ENCODE measurements around the gene KCNJ12. TPM values are rescaled to one million over a fixed set of nuclear protein-coding genes. Genes with fewer than 3 reads are reported as not detected.

KCNJ12 gene
- total RNA-seq, 2 donors from 2014 or later, result 0.82 to 2.2 TPM

GRCh38 chr17:21354796-21355385, 21.3 kb upstream of the KCNJ12 start:
- no peak for DNase-seq
- TF ChIP-seq CTCF (IDR thresholded peaks at IDR 0.05), result no peak
- no peaks in the 10 kb centered on the region for H3K27me3 ChIP-seq
- H3K27ac ChIP-seq, result no peak overlapping the region
- H3K36me3 ChIP-seq, result no peaks in the 10 kb centered on the region
- intact Hi-C loops (cut with DNase I), result no loop called here
- no peaks in the 10 kb centered on the region for H3K4me1 ChIP-seq
- H3K9ac ChIP-seq (ENCODE audit: low read depth in 2 of 2, low read length in 2 of 2), result no peak overlapping the region
- H3K9me3 ChIP-seq, result no peaks in the 10 kb centered on the region
- H3K4me3 ChIP-seq, result no peak overlapping the region

DNA sequence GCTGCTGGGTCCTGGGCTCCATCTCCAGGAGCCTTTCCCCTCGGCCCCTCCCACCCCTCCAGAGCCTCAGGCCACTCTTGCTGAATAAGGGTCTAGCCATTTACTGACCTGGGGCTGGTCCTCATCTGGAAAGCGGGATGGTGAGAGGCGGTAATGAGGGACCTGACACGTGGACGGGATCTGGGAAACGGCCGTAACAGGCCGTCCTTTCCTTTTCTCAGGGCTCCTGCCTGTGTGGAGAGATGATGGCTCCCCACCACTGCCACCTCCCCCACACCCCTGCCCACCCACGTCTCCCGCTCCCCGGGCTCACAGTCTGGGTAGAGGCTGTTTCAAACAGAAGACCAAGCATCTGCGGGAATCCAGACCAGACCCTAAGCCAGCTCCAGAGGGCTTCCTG, 20.6 kb upstream of the KCNJ12 start:
- no peaks in the 10 kb centered on the region for H3K36me3 ChIP-seq
- H3K4me3 ChIP-seq, result no peak overlapping the region
- H3K4me1 ChIP-seq, result no peaks in the 10 kb centered on the region
- H3K27ac ChIP-seq, result no peak overlapping the region
- no peak for DNase-seq
- H3K9me3 ChIP-seq, result no peaks in the 10 kb centered on the region
- intact Hi-C loops (cut with DNase I), result no loop called here
- no peak for TF ChIP-seq CTCF (IDR thresholded peaks at IDR 0.05)
- no peaks in the 10 kb centered on the region for H3K27me3 ChIP-seq
- H3K9ac ChIP-seq (ENCODE audit: low read depth in 2 of 2, low read length in 2 of 2), result no peak overlapping the region

DNA sequence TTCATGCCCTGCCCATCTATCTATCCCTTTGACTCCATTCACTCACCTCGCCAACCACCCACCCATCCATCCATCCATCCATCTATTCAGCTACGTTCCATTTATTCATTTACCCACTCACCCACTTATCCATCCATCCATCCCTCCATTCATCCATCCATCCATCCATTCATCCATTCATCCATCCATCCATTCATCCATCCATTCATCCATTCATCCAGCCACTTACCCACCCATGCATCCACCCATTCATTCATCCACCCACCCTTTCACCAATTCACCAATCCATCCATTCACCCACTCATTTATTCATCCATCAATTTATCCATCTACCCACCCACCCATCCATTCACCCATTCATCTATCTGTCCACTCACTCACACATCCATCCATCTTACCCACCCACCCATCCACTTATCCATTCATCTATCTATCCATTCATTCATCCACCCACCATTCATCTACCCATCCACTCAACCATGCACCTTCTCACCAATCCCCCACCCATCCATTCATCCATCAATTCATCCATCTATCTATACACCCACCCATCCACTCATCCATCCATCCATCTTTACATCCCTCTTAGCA, 19.5 kb upstream of the KCNJ12 start:
- H3K36me3 ChIP-seq, result no peaks in the 10 kb centered on the region
- no peaks in the 10 kb centered on the region for H3K27me3 ChIP-seq
- TF ChIP-seq CTCF (IDR thresholded peaks at IDR 0.05), result no peak
- no peaks in the 10 kb centered on the region for H3K9me3 ChIP-seq
- H3K4me3 ChIP-seq, result no peak overlapping the region
- no peak overlapping the region for H3K9ac ChIP-seq (ENCODE audit: low read depth in 2 of 2, low read length in 2 of 2)
- intact Hi-C loops (cut with DNase I), result no loop called here
- no peaks in the 10 kb centered on the region for H3K4me1 ChIP-seq
- DNase-seq, result no peak
- no peak overlapping the region for H3K27ac ChIP-seq

GRCh38 chr17:21357281-21357680, 18.9 kb upstream of the KCNJ12 start:
- Histone ChIP-seq H3K27ac (no peak overlapping the region), H3K9ac (ENCODE audit: low read depth in 2 of 2, low read length in 2 of 2) (no peak overlapping the region), H3K4me1 (no peaks in the 10 kb centered on the region), H3K9me3 (no peaks in the 10 kb centered on the region), H3K27me3 (no peaks in the 10 kb centered on the region), H3K36me3 (no peaks in the 10 kb centered on the region), H3K4me3 (no peak overlapping the region)
- no peak for DNase-seq
- TF ChIP-seq CTCF (IDR thresholded peaks at IDR 0.05), result no peak
- intact Hi-C loops (cut with DNase I), result no loop called here

DNA sequence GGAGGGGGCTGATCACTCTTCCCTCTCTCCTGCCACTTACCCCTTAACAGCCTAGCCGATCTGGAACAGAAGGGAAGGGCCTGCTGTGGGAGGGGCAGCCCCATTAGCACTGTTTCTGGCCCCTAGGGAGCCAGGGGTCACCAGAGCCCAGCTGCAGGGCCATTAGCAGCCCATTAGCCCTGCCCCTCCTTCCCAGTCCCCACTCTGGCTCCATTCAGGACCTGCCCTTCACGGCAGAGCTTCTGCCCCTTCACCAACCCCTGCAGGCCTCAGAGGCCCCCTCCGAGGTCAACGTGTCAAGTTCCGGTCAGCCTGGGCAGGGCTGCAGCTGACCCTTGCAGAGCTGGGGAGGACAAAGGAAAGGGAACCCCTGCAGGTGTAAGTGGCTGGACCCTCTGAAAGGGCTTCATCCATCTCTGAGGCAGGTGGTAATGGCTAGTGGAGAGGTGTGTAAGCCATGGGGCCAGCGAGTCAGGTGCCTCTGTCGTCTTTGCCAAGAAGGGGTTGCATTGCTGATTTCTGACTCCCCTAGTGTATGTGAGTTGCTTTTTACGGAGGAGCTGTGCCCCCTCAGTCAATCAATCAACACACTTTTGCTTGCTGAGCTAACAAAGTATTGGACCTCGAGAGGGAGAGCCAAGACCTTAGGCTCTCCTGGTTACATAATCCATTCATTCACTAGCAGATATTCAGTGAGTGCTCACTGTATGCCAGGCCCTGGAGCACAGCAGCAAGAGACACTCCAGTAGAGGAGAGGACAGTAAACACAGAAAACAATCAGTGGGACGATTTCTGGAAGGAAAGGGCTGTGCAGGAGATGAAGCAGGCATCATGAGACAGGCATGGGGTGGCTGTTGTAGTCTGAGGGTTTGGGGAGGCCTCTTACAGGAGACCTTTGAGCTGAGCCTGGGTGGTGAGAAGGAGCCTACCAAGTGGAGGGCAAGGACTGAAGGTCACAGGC, 18.2 kb upstream of the KCNJ12 start:
- Histone ChIP-seq H3K9ac (ENCODE audit: low read depth in 2 of 2, low read length in 2 of 2) (no peak overlapping the region), H3K27ac (no peak overlapping the region), H3K9me3 (no peaks in the 10 kb centered on the region), H3K4me3 (no peak overlapping the region), H3K4me1 (no peaks in the 10 kb centered on the region), H3K27me3 (no peaks in the 10 kb centered on the region), H3K36me3 (no peaks in the 10 kb centered on the region)
- no peak for TF ChIP-seq CTCF (IDR thresholded peaks at IDR 0.05)
- intact Hi-C loops (cut with DNase I), result no loop called here
- DNase-seq, result no peak

Data from colonic mucosa (tissue), 4 donors.